K562 (cell line): ENCODE measurements around the gene ZNF597. TPM values are rescaled to one million over a fixed set of nuclear protein-coding genes. Genes with fewer than 3 reads are reported as not detected.
A peak's percentile ranks its signal among the peaks of the same experiment; 100 is the strongest.

ENCODE experiments used
- CHD2 ChIP-seq: IDR thresholded peaks from 2 replicates; pipeline ENCODE4 v1.6.1; 2011; ENCODE audit warnings: low read depth, low read length
- DEAF1 ChIP-seq: fragments of 450-650 bp; formaldehyde crosslinking; IDR thresholded peaks from 2 replicates; pipeline ENCODE4 v1.4.0; 2020; ENCODE audit warnings: mild to moderate bottlenecking, moderate library complexity
- PBX2 ChIP-seq, 2 experiments: IDR thresholded peaks in 1 of 2; conservative IDR thresholded peaks in 1 of 2; 2 replicates each; pipeline ENCODE4 v1.6.1; 2016; ENCODE audit warnings: low read depth in 2 of 2, mild to moderate bottlenecking in 1 of 2, missing compliant biosample characterization in 1 of 2, missing genetic modification characterization in 1 of 2, moderate library complexity in 1 of 2
- POU5F1 ChIP-seq: fragments of 150-350 bp; IDR thresholded peaks from 2 replicates; pipeline ENCODE4 v1.6.1; 2014; ENCODE audit warnings: borderline replicate concordance, low read length, low read depth, mild to moderate bottlenecking; ENCODE audit not compliant: partially characterized antibody
- PREB ChIP-seq: sonication (generic); formaldehyde crosslinking; IDR thresholded peaks from 2 replicates; pipeline ENCODE4 v1.8.1; 2023; ENCODE audit warnings: mild to moderate bottlenecking, missing genetic modification reagents
- SFPQ ChIP-seq: fragments of 200-400 bp; formaldehyde crosslinking; IDR thresholded peaks from 2 replicates; pipeline ENCODE4 v1.6.1; 2017; ENCODE audit warnings: mild to moderate bottlenecking, low read depth, low read length, moderate library complexity
- SMARCE1 ChIP-seq: fragments of 450-650 bp; IDR thresholded peaks from 2 replicates; pipeline ENCODE4 v1.7.1; 2016; ENCODE audit warnings: mild to moderate bottlenecking
- SPI1 ChIP-seq: IDR thresholded peaks from 2 replicates; pipeline ENCODE4 v1.6.1; 2011; ENCODE audit warnings: low read depth, low read length, control low read depth, borderline replicate concordance
- SUPT5H ChIP-seq: fragments of 450-650 bp; IDR thresholded peaks from 2 replicates; pipeline ENCODE4 v1.6.1; 2016
- TARDBP ChIP-seq: fragments of 450-650 bp; IDR thresholded peaks from 2 replicates; pipeline ENCODE4 v1.6.1; 2016
- ZNF639 ChIP-seq, 2 experiments: fragments of 200-800 bp in 1 of 2; sonication (Bioruptor generic) in 1 of 2; sonication (generic) in 1 of 2; formaldehyde crosslinking in 1 of 2; IDR thresholded peaks in 1 of 2; conservative IDR thresholded peaks in 1 of 2; 2 replicates each; pipeline versions ENCODE4 v1.5.0 to v1.6.1; 2016 to 2020; ENCODE audit warnings: missing compliant biosample characterization in 1 of 2, missing genetic modification characterization in 1 of 2, missing genetic modification reagents in 1 of 2
- ZNF76 ChIP-seq: fragments of 250-450 bp; sonication (Bioruptor Pico); IDR thresholded peaks from 2 replicates; pipeline ENCODE4 v1.4.0; 2020; ENCODE audit warnings: mild to moderate bottlenecking, moderate library complexity, borderline replicate concordance
- polyA plus RNA-seq, 8 experiments: library from polyadenylated mRNA; depleted of rRNA in 4 of 8; stranded (reverse) in 5 of 8; unstranded in 3 of 8; fragments of >200 nt; fragmentation: Nextera tagmentation in 2 of 8; fragmentation: Illumina TruSeq in 1 of 8; extraction: Ambion mirVana in 2 of 8; extraction: Trizol in 1 of 8; gene quantifications; 2 replicates each; pipeline versions ENCODE4 v1.2.1 to v1.2.3, GENCODE V29; 2011 to 2014; ENCODE audit warnings: inconsistent platforms in 1 of 8, missing spikeins in 1 of 8
- total RNA-seq, 7 experiments: library from RNA; depleted of rRNA in 6 of 7; stranded (reverse); fragments of >200 nt in 6 of 7; fragmentation: Illumina TruSeq in 2 of 7; extraction: Trizol in 2 of 7; gene quantifications; 2 replicates each; pipeline versions ENCODE4 v1.2.1 to v1.2.3, GENCODE V29; 2011 to 2021; ENCODE audit warnings: low replicate concordance in 1 of 7

The ZNF597 gene
- total and polyA plus RNA-seq, 9 of the 15 experiments (the other 6 are each of a cell fraction or from before 2014, with no cell fraction given) = 0.14 to 0.68 (median 0.42) TPM

- no peak for TF ChIP-seq SFPQ
- TF ChIP-seq DEAF1 = 0 out of 2 replicates have a peak, but pooled peaks have one; percentile 23
- no peak for TF ChIP-seq PREB (CRISPR knock-in tag)
- no peak for TF ChIP-seq TARDBP
- peak; percentile 94 for TF ChIP-seq CHD2
- 0 out of 2 replicates have a peak, but pooled peaks have one; percentile 57 for TF ChIP-seq ZNF76
- peak; percentile 71; the same call in 1 of the 2 replicates for TF ChIP-seq SPI1
- no peak for TF ChIP-seq SMARCE1
- no peak for TF ChIP-seq PBX2 (CRISPR knock-in tag; IDR thresholded peaks at IDR 0.05; ENCODE audit: low read depth)
- TF ChIP-seq PBX2 (tag; conservative IDR thresholded peaks at IDR 0.05; ENCODE audit: low read depth) = no peak
- TF ChIP-seq SUPT5H = peak; percentile 84
- peak in 1 of 2 experiments; percentile 80; a peak in 2 of 4 replicates for TF ChIP-seq ZNF639 (CRISPR knock-in tag; conservative IDR thresholded peaks at IDR 0.05 in 1 of 2, IDR thresholded peaks at IDR 0.05 in 1 of 2)
- no peak for TF ChIP-seq POU5F1
Measured at GRCh38 chr16:3457434-3458252, 14.3 kb upstream of the ZNF597 start (continued).
